HCT116 (cell line): ENCODE measurements around the gene HOMER3.

Source experiments
- CEBPB ChIP-seq: IDR thresholded peaks from 2 replicates; pipeline ENCODE4 v1.6.1; 2012; ENCODE audit warnings: low read depth
- CTCF ChIP-seq, 3 experiments: fragments of 200-600 bp in 1 of 3; sonication (generic) in 1 of 3; IDR thresholded peaks in 2 of 3; conservative IDR thresholded peaks in 1 of 3; 2 replicates each; pipeline ENCODE4 v1.5.1; 2012 to 2017; ENCODE audit warnings: low read depth in 2 of 3, low read length in 2 of 3, antibody characterized with exemption in 1 of 3, borderline replicate concordance in 1 of 3, control low read depth in 1 of 3, mild to moderate bottlenecking in 1 of 3, mixed read lengths in 1 of 3, mixed run types in 1 of 3, moderate library complexity in 1 of 3; ENCODE audit not compliant: insufficient read depth in 1 of 3
- MAX ChIP-seq: IDR thresholded peaks from 2 replicates; pipeline ENCODE4 v1.6.1; 2012
- POLR2A ChIP-seq: IDR thresholded peaks from 2 replicates; pipeline ENCODE4 v1.7.0; 2011; ENCODE audit warnings: borderline replicate concordance; ENCODE audit not compliant: insufficient read depth, insufficient read length; ENCODE audit errors: extremely low read depth
- POLR2AphosphoS5 ChIP-seq: IDR thresholded peaks from 2 replicates; pipeline ENCODE4 v1.6.1; 2011; ENCODE audit warnings: mild to moderate bottlenecking, low read depth, low read length, moderate library complexity
- REST ChIP-seq: IDR thresholded peaks from 2 replicates; pipeline ENCODE4 v1.6.1; 2012; ENCODE audit warnings: low read depth
- SP1 ChIP-seq: IDR thresholded peaks from 2 replicates; pipeline ENCODE4 v1.6.1; 2012; ENCODE audit warnings: low read depth
- ZFX ChIP-seq: fragments of 450-650 bp; IDR thresholded peaks from 2 replicates; pipeline ENCODE4 v1.6.1; 2017

- TF ChIP-seq CTCF (IDR thresholded peaks at IDR 0.05 in 2 of 3, conservative IDR thresholded peaks at IDR 0.05 in 1 of 3; ENCODE audit: borderline replicate concordance in 1 of 3, insufficient read depth in 1 of 3, low read depth in 2 of 3, low read length in 2 of 3) = no peak
- no peak for TF ChIP-seq ZFX
- TF ChIP-seq REST = no peak
- no peak for TF ChIP-seq SP1
- no peak for TF ChIP-seq CEBPB
- TF ChIP-seq POLR2AphosphoS5 = no peak
- no peak for TF ChIP-seq MAX
- no peak for TF ChIP-seq POLR2A
Measured at GRCh38 chr19:18908917-18909619, 31.9 kb downstream of the HOMER3 start.
